HG03457 (cell line): ENCODE results near the gene INO80.
"Not testable (repeated sequence)": the region's sequence is repeated elsewhere in the genome, so short reads cannot be mapped to it uniquely, and the experiment has no call there.

Experiments used
- ATAC-seq: cut with Tn5 transposase; IDR thresholded peaks from one replicate; pipeline ENCODE4 v1.9.1; 2021; ENCODE audit warnings: moderate number of reproducible peaks; ENCODE audit not compliant: unreplicated experiment

The INO80 gene, protein sequence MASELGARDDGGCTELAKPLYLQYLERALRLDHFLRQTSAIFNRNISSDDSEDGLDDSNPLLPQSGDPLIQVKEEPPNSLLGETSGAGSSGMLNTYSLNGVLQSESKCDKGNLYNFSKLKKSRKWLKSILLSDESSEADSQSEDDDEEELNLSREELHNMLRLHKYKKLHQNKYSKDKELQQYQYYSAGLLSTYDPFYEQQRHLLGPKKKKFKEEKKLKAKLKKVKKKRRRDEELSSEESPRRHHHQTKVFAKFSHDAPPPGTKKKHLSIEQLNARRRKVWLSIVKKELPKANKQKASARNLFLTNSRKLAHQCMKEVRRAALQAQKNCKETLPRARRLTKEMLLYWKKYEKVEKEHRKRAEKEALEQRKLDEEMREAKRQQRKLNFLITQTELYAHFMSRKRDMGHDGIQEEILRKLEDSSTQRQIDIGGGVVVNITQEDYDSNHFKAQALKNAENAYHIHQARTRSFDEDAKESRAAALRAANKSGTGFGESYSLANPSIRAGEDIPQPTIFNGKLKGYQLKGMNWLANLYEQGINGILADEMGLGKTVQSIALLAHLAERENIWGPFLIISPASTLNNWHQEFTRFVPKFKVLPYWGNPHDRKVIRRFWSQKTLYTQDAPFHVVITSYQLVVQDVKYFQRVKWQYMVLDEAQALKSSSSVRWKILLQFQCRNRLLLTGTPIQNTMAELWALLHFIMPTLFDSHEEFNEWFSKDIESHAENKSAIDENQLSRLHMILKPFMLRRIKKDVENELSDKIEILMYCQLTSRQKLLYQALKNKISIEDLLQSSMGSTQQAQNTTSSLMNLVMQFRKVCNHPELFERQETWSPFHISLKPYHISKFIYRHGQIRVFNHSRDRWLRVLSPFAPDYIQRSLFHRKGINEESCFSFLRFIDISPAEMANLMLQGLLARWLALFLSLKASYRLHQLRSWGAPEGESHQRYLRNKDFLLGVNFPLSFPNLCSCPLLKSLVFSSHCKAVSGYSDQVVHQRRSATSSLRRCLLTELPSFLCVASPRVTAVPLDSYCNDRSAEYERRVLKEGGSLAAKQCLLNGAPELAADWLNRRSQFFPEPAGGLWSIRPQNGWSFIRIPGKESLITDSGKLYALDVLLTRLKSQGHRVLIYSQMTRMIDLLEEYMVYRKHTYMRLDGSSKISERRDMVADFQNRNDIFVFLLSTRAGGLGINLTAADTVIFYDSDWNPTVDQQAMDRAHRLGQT (N-terminal part only)

DNA sequence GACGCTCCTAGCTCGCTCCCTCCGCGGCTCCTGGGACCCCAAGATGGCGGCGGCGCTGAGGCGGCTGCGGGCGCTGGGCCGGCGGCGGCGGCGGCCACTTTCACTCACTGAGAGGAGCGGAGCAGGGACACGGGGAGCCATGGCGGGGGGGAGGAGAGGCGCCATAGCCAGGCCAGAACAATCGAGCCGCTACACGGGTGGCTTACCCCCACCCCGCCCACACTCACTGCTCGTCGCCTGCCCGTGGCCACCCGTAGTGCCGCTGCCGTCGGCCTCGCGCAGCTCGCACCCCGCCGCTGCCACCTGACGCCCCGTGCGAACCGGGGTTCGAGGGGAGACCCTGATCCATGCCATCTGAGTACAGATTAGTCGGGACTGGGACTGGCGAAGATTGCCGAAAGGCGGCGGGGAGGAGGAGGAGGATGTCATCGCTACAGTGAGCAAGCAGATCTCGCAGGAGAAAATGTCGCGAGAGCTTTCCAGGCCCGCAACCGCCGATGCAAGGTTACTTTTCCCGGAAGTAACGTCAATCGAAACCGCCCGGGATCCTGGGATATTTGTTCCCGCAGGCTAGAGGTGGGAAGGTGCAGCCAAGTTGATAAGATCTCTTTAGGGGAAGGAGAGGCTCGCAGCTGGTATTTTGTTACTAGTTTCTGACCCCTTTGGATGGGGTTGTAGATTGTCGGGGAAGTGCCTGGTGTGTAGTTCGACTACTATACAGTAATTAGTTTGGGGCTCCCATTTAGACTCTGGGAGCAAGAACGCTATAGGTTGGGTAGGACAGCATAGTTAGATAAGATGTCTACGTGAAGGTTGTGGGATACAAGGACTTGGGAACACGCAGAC, at the start of gene INO80:
TSS of gene INO80 (minus strand) at position 165 of the 846 bp plus-strand sequence. CDS start 19,970 bp downstream, outside the sequence.
- ATAC-seq, result peak; percentile 68

- ATAC-seq, result no peak
These were observed 45.7 kb upstream of the INO80 start for GRCh38 chr15:41161736-41162135.

GRCh38 chr15:41161336-41161735, 45.3 kb upstream of the INO80 start:
- ATAC-seq, result no peak

DNA sequence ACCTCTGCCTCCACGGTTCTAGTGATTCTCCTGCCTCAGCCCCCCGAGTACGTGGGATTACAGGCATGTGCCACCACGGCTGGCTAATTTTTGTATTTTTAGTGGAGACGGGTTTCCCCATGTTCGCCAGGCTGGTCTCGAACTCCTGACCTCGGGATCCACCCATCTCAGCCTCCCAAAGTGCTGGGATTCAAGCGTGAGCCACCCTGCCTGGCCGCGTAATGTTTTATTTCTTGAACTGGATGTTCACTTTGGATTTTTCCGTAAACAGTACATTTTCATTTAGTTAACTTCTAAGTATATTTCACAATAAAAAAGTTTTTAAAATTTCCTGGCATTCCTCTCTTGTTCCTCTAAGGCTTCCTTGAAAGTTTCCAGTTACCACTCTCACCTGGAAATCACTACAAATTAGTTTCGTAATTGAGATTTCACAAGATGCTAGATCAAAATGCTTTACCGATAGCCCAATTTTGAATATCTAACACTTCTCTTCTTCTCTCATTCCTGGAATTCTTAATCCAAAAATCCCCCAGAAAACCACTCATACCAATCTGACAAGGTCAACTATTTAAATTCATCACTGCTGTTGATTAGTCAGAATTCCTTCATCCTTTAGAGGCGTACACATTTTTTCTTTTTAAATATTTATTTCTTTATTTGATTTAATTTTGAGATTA, 44.7 kb upstream of the INO80 start:
- no peak for ATAC-seq

- ATAC-seq, result no peak
These were observed 38.3 kb upstream of the INO80 start for GRCh38 chr15:41154412-41154811.

- ATAC-seq, result no peak
These were observed 37.7 kb upstream of the INO80 start for GRCh38 chr15:41153733-41154132.

- no peak for ATAC-seq
These were observed 35.4 kb upstream of the INO80 start for GRCh38 chr15:41151451-41152005.

GRCh38 chr15:41150279-41150678, 34.2 kb upstream of the INO80 start:
- ATAC-seq, result no peak

GRCh38 chr15:41148065-41148464, 32.0 kb upstream of the INO80 start:
- ATAC-seq, result no peak

DNA sequence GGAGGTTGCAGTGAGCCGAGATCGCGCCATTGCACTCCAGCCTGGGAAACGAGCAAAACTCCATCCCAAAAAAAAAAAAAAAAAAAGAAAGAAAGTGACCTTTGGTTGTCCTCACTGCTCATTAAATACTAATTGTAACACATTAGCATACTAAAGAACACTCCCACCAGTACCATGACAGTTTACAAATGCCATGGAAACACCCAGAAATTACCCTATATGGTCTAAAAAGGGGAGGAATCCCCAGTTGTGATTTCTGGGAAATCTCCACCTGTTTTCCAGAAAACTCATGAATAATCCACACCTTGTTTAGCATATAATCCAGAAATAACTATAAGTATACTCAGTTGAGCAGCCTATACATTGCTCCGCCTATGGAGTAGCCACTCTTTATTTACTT, 23.5 kb upstream of the INO80 start:
- ATAC-seq, result no peak

GRCh38 chr15:41139112-41139511, 23.0 kb upstream of the INO80 start:
- not testable (repeated sequence) for ATAC-seq

DNA sequence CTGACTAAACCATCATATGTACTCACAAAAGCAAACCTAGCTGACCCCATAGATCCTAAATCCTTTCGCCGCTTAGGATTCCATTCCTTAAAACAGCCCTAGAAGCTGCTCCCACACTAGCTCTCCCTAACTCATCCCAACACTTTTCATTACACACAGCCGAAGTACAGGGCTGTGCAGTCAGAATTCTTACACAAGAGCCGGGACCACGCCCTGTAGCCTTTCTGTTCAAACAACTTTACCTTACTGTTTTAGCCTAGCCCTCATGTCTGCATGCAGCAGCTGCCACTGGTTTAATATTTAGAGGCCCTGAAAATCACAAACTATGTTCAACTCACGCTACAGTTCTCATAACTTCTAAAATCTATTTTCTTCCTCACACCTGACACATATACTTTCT, 19.5 kb upstream of the INO80 start:
- ATAC-seq, result not testable (repeated sequence)

DNA sequence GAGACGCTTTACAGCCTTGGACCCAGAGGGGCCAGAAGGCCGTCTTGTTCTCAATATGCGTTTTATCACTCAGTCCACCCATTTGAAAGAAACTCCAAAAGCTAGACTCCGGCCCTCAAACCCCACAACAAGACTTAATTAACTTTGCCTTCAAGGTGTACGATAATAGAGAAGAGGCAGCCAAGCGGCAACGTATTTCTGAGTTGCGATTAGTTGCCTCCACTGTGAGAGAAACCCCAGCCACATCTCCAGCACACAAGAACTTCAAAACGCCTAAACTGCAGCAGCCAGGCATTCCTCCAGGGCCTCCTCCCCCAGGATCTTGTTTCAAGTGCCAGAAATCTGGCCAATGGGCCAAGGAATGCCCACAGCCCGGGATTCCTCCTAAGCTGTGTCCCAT, 17.4 kb upstream of the INO80 start:
- no peak for ATAC-seq

DNA sequence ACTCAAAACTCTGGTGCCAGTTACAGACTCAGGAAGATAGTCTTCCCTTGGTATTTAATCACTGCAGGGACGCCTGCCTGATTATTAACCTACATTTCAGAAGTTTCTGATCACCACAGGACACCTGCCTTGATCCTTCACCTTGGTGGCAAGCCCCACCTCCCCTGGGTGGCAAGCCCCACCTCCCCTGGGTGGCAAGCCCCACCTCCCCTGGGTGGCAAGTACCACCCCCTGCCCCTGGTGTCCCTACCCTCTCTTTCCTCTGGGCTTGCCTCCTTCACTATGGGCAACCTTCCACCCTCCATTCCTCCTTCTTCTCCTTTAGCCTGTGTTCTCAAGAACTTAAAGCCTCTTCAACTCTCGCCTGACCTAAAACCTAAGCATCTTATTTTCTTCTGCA, 16.0 kb upstream of the INO80 start:
- not testable (repeated sequence) for ATAC-seq

- ATAC-seq, result no peak
These were observed 12.3 kb upstream of the INO80 start for GRCh38 chr15:41128174-41128902.

GRCh38 chr15:41125931-41126642, 10.0 kb upstream of the INO80 start:
- ATAC-seq, result no peak

GRCh38 chr15:41125063-41125669, 9.1 kb upstream of the INO80 start:
- no peak for ATAC-seq

DNA sequence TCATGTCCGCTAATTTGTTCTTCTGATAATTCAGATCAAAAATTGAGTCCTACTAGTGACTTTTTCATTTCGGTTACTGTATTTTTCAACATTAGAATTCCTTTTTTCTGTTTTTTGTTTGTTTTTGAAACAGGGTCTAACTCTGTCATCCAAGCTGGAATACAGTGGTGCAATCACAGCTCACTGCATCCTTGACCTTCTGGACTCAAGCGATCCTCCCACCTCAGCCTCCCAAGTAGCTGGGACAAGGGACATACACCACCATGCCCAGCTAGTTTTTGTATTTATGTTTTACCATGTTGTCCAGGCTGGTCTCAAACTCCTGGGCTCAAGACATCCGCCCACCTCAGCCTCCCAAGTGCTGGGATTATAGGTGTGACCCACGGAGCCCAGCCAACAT, 8.0 kb upstream of the INO80 start:
- ATAC-seq, result no peak
